Measurements from ENCODE around the gene LASP1. TPM values are rescaled to one million over a fixed set of nuclear protein-coding genes. Genes with fewer than 3 reads are reported as not detected.

LASP1 gene
- total and polyA plus RNA-seq, 2 of the 4 experiments (the other 2 are of a cell fraction), result 79.8 to 262 TPM

DNA sequence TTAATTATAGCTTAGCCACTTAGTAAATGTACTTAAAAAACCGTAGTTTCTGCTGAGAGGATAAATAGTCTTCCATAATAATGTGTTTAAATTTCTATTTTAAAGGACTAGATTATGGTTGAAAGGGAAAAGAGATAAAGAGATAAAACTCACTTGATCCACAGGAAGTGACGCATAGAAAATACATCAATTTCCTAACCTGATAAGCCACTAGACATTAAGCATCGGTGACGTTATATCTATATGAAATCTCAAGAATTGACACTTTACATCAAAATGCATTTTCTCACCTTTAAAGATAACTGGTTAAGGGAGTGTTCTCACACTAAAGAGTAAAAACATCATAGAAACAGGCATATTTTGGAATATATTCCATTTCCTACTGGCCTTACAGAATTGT, 91.6 kb downstream of the LASP1 start:
- H3K27ac ChIP-seq (ENCODE audit: insufficient read depth, low read length), result no peak overlapping the region
- TF ChIP-seq CHD1 (IDR thresholded peaks at IDR 0.05; ENCODE audit: low read depth, low read length) (no peak), RAD21 (IDR thresholded peaks at IDR 0.05; ENCODE audit: low read length) (no peak), MXI1 (IDR thresholded peaks at IDR 0.05; ENCODE audit: borderline replicate concordance, low read depth, low read length) (no peak), MAZ (IDR thresholded peaks at IDR 0.05; ENCODE audit: borderline replicate concordance, low read depth, low read length) (no peak), NFE2L2 (IDR thresholded peaks at IDR 0.05; ENCODE audit: low read depth, low read length) (no peak), RCOR1 (IDR thresholded peaks at IDR 0.05; ENCODE audit: insufficient replicate concordance, low read length) (no peak), RFX5 (IDR thresholded peaks at IDR 0.05; ENCODE audit: low read depth, low read length) (no peak), MAFK (IDR thresholded peaks at IDR 0.05; ENCODE audit: low read depth, low read length) (no peak), CEBPB (IDR thresholded peaks at IDR 0.05; ENCODE audit: low read depth, low read length) (no peak), BHLHE40 (IDR thresholded peaks at IDR 0.05; ENCODE audit: low read depth, low read length) (no peak), POLR2A (IDR thresholded peaks at IDR 0.05; ENCODE audit: low read depth, low read length) (no peak), FOS (IDR thresholded peaks at IDR 0.05; ENCODE audit: low read depth, low read length) (no peak)
- TF ChIP-seq, protein P1, sequence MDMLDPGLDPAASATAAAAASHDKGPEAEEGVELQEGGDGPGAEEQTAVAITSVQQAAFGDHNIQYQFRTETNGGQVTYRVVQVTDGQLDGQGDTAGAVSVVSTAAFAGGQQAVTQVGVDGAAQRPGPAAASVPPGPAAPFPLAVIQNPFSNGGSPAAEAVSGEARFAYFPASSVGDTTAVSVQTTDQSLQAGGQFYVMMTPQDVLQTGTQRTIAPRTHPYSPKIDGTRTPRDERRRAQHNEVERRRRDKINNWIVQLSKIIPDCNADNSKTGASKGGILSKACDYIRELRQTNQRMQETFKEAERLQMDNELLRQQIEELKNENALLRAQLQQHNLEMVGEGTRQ (IDR thresholded peaks at IDR 0.05; ENCODE audit: low read depth, low read length), result no peak
- TF ChIP-seq, protein P2, sequence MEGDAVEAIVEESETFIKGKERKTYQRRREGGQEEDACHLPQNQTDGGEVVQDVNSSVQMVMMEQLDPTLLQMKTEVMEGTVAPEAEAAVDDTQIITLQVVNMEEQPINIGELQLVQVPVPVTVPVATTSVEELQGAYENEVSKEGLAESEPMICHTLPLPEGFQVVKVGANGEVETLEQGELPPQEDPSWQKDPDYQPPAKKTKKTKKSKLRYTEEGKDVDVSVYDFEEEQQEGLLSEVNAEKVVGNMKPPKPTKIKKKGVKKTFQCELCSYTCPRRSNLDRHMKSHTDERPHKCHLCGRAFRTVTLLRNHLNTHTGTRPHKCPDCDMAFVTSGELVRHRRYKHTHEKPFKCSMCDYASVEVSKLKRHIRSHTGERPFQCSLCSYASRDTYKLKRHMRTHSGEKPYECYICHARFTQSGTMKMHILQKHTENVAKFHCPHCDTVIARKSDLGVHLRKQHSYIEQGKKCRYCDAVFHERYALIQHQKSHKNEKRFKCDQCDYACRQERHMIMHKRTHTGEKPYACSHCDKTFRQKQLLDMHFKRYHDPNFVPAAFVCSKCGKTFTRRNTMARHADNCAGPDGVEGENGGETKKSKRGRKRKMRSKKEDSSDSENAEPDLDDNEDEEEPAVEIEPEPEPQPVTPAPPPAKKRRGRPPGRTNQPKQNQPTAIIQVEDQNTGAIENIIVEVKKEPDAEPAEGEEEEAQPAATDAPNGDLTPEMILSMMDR (conservative IDR thresholded peaks at IDR 0.05; ENCODE audit: low read depth, low read length), result no peak
- TF ChIP-seq, protein P3, sequence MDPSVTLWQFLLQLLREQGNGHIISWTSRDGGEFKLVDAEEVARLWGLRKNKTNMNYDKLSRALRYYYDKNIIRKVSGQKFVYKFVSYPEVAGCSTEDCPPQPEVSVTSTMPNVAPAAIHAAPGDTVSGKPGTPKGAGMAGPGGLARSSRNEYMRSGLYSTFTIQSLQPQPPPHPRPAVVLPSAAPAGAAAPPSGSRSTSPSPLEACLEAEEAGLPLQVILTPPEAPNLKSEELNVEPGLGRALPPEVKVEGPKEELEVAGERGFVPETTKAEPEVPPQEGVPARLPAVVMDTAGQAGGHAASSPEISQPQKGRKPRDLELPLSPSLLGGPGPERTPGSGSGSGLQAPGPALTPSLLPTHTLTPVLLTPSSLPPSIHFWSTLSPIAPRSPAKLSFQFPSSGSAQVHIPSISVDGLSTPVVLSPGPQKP (IDR thresholded peaks at IDR 0.05; ENCODE audit: borderline replicate concordance, low read depth, low read length), result no peak

More for the DNA sequence above, 91.6 kb downstream of the LASP1 start:
- no peak overlapping the region; the same call in 1 of the 2 replicates for H3K23ac ChIP-seq (ENCODE audit: low read depth, low read length)
- in situ Hi-C loops (cut with MboI; ENCODE audit: low sequenced_read_pairs), result no loop called here
- DNase-seq (no peak), ATAC-seq (ENCODE audit: low read depth) (no peak)
- peak overlapping the region; percentile 75; the same call in 1 of the 2 replicates for H2BK120ac ChIP-seq (ENCODE audit: low read depth, low read length)
- H3K79me1 ChIP-seq (ENCODE audit: low read depth in 1 of 2, low read length in 2 of 2), result 0 out of 4 replicates have a peak, but pooled peaks cover 0 to 2% of the 10 kb centered on the region in 2 experiments
- no peak overlapping the region for H2AK5ac ChIP-seq (ENCODE audit: low read depth, low read length)
- no peak overlapping the region for H2BK20ac ChIP-seq (ENCODE audit: low read depth, low read length)
- H4K8ac ChIP-seq (ENCODE audit: low read depth in 2 of 2, low read length in 2 of 2), result peak overlapping the region in 1 of 2 experiments; percentile 43; a peak in 1 of 4 replicates
- intact Hi-C loops (cut with micrococcal nuclease), result no loop called here
- no peak overlapping the region for H3K56ac ChIP-seq (ENCODE audit: extremely low read depth, insufficient read depth, low read length)
- H3K4me2 ChIP-seq (ENCODE audit: low read depth, low read length), result no peak overlapping the region
- WGBS, 2 experiments (ENCODE audit: extremely low coverage in 2 of 2, insufficient read length in 1 of 2), result no CpG with 5 or more reads among the region's 4 CpGs
- BruUV-seq (replicated peaks), result no TSS peak
- no peak overlapping the region for H3K18ac ChIP-seq (ENCODE audit: low read depth, low read length)
- H3K36me3 ChIP-seq (ENCODE audit: control insufficient read depth, insufficient read depth, low read length), result no peaks in the 10 kb centered on the region
- H3K27me3 ChIP-seq (ENCODE audit: control insufficient read depth, insufficient read depth, low read length), result no peaks in the 10 kb centered on the region
- no peak overlapping the region for H4K5ac ChIP-seq (ENCODE audit: low read depth, low read length)
- H3K4ac ChIP-seq (ENCODE audit: low read depth, low read length), result no peak overlapping the region
- no peak overlapping the region for H2BK15ac ChIP-seq (ENCODE audit: low read depth, low read length)
- no peaks in the 10 kb centered on the region for H3K9me3 ChIP-seq (ENCODE audit: control insufficient read depth, insufficient read depth, low read length)
- no peak overlapping the region for H4K91ac ChIP-seq (ENCODE audit: insufficient read depth, low read depth, low read length)
- no peak overlapping the region for H2BK5ac ChIP-seq (ENCODE audit: low read depth, low read length, poor library complexity, severe bottlenecking)
- no peak overlapping the region for H2AFZ ChIP-seq (replicated peaks; ENCODE audit: low read length, poor library complexity)
- H4K20me1 ChIP-seq (ENCODE audit: insufficient read depth, low read length), result no peaks in the 10 kb centered on the region
- H3K4me1 ChIP-seq (ENCODE audit: control insufficient read depth, insufficient read depth, low read length), result peaks cover 8% of the 10 kb centered on the region
- dilution Hi-C loops (cut with HindIII; ENCODE audit: low sequenced_read_pairs, unreplicated experiment), result no loop called here
- ChIA-PET CTCF (no interaction called here), POLR2A (ENCODE audit: unreplicated experiment) (no interaction called here)
- peaks cover 3% of the 10 kb centered on the region; the same call in 1 of the 2 replicates for H3K9me1 ChIP-seq (ENCODE audit: insufficient read depth, low read length)
- no peak overlapping the region for H3K4me3 ChIP-seq (ENCODE audit: insufficient read depth, low read depth, low read length)
- no peak overlapping the region for H3K9ac ChIP-seq (ENCODE audit: low read depth, low read length)
- H3K14ac ChIP-seq (replicated peaks; ENCODE audit: low read depth, low read length), result no peak overlapping the region
- no peak overlapping the region for H2AK9ac ChIP-seq (replicated peaks; ENCODE audit: low read depth, low read length, poor library complexity)

Data from IMR-90 (cell line).